HG03280 (cell line): ENCODE results near the gene IRF9.

ENCODE experiments used
- ATAC-seq: cut with Tn5 transposase; IDR thresholded peaks from one replicate; pipeline ENCODE4 v1.9.1; 2021; ENCODE audit warnings: mild to moderate bottlenecking, moderate library complexity; ENCODE audit not compliant: unreplicated experiment

The IRF9 gene

GRCh38 chr14:24176599-24176998, 15.5 kb downstream of the IRF9 start:
- ATAC-seq, result no peak

GRCh38 chr14:24177041-24177825, 16.2 kb downstream of the IRF9 start:
- no peak for ATAC-seq

- no peak for ATAC-seq
Observed at GRCh38 chr14:24177891-24178290, 16.8 kb downstream of the IRF9 start.

GRCh38 chr14:24178399-24179178, 17.5 kb downstream of the IRF9 start:
- ATAC-seq, result no peak

GRCh38 chr14:24179294-24179960, 18.4 kb downstream of the IRF9 start:
- ATAC-seq, result no peak

GRCh38 chr14:24179961-24180796, 19.1 kb downstream of the IRF9 start:
- no peak for ATAC-seq

GRCh38 chr14:24181371-24182077, 20.5 kb downstream of the IRF9 start:
- no peak for ATAC-seq

GRCh38 chr14:24182110-24182882, 21.2 kb downstream of the IRF9 start:
- ATAC-seq, result no peak

- no peak for ATAC-seq
Observed at GRCh38 chr14:24183014-24183481, 22.0 kb downstream of the IRF9 start.

- no peak for ATAC-seq
Observed at GRCh38 chr14:24184104-24184970, 23.3 kb downstream of the IRF9 start.

- no peak for ATAC-seq
Observed at GRCh38 chr14:24185026-24185425, 24.0 kb downstream of the IRF9 start.

GRCh38 chr14:24185741-24186140, 24.7 kb downstream of the IRF9 start:
- ATAC-seq, result no peak

- ATAC-seq, result no peak
Observed at GRCh38 chr14:24186831-24187538, 25.9 kb downstream of the IRF9 start.

- no peak for ATAC-seq
Observed at GRCh38 chr14:24187539-24187915, 26.5 kb downstream of the IRF9 start.

- ATAC-seq, result peak; percentile 90
Observed at GRCh38 chr14:24188251-24189058, 27.4 kb downstream of the IRF9 start, which contains the start of gene IPO4. IPO4 (minus strand) TSS chr14:24188816; CDS start chr14:24188787, 29 bp downstream.

- no peak for ATAC-seq
Observed at GRCh38 chr14:24189059-24189375, 28.0 kb downstream of the IRF9 start.

GRCh38 chr14:24189460-24189859, 28.4 kb downstream of the IRF9 start:
- ATAC-seq, result no peak
